BLaER1 treated with 17β-estradiol and CSF1 and Interleukin-3, amounts not matched to agents 10 nM and 100 nM (cell line): ENCODE results near the gene REXO5.

Experiments
- H3K27ac ChIP-seq, 11 experiments: shearing (Covaris generic); formaldehyde crosslinking; 2 replicates each; pipeline ENCODE4 v1.8.1; 2022
- H3K27me3 ChIP-seq, 11 experiments: shearing (Covaris generic); formaldehyde crosslinking; 2 replicates each; pipeline ENCODE4 v1.8.1; 2022
- H3K36me3 ChIP-seq, 11 experiments: shearing (Covaris generic); formaldehyde crosslinking; 2 replicates each; pipeline ENCODE4 v1.8.1; 2022
- H3K4me1 ChIP-seq, 10 experiments: shearing (Covaris generic); formaldehyde crosslinking; 2 replicates each; pipeline ENCODE4 v1.8.1; 2022
- H3K4me2 ChIP-seq, 11 experiments: shearing (Covaris generic); formaldehyde crosslinking; 2 replicates each; pipeline ENCODE4 v1.8.1; 2022
- H3K4me3 ChIP-seq, 10 experiments: shearing (Covaris generic); formaldehyde crosslinking; 2 replicates each; pipeline ENCODE4 v1.8.1; 2022
- H3K9ac ChIP-seq, 11 experiments: shearing (Covaris generic); formaldehyde crosslinking; 2 replicates each; pipeline ENCODE4 v1.8.1; 2022
- H3K9me3 ChIP-seq, 11 experiments: shearing (Covaris generic); formaldehyde crosslinking; replicated peaks in 1 of 11; 2 replicates each; pipeline ENCODE4 v1.8.1; 2022
- H4K20me1 ChIP-seq, 11 experiments: shearing (Covaris generic); formaldehyde crosslinking; 2 replicates each; pipeline ENCODE4 v1.8.1; 2022
- Cebpa-rat ChIP-seq, 11 experiments: shearing (Covaris generic); IDR thresholded peaks; 2 replicates each; pipeline ENCODE4 v1.8.1; 2022

Gene REXO5

GRCh38 chr16:20838240-20838639, 31.9 kb downstream of the REXO5 start:
- peak overlapping the region in 3 of 11 experiments; percentile 11 to 25 (median 18); a peak in 3 of 22 replicates for H3K9ac ChIP-seq
- no peak for TF ChIP-seq Cebpa-rat (IDR thresholded peaks at IDR 0.05)
- peak overlapping the region in 8 of 11 experiments; percentile 9 to 72 (median 49); a peak in 12 of 22 replicates for H3K27ac ChIP-seq
- no peaks in the 10 kb centered on the region for H3K27me3 ChIP-seq
- H3K36me3 ChIP-seq: no peaks in the 10 kb centered on the region
- no peak overlapping the region for H3K4me3 ChIP-seq
- H4K20me1 ChIP-seq: no peaks in the 10 kb centered on the region
- H3K9me3 ChIP-seq: peaks cover 18 to 33% (median 25%) of the 10 kb centered on the region in 11 experiments
- peaks cover under 1 to 16% (median 6%) of the 10 kb centered on the region in 10 experiments; a peak in 17 of 20 replicates for H3K4me1 ChIP-seq
- H3K4me2 ChIP-seq: peak overlapping the region in 7 of 11 experiments; percentile 11 to 58 (median 39); a peak in 11 of 22 replicates

GRCh38 chr16:20839504-20839903, 33.2 kb downstream of the REXO5 start:
- Histone ChIP-seq H3K4me3 (no peak overlapping the region), H4K20me1 (no peaks in the 10 kb centered on the region), H3K4me1 (peaks cover 13 to 26% (median 18%) of the 10 kb centered on the region in 10 experiments), H3K36me3 (no peaks in the 10 kb centered on the region), H3K9me3 (peaks cover 18 to 29% (median 23%) of the 10 kb centered on the region in 11 experiments), H3K9ac (no peak overlapping the region), H3K27me3 (no peaks in the 10 kb centered on the region), H3K27ac (no peak overlapping the region), H3K4me2 (peak overlapping the region in 1 of 11 experiments; percentile 46; a peak in 1 of 22 replicates)
- no peak for TF ChIP-seq Cebpa-rat (IDR thresholded peaks at IDR 0.05)

- Histone ChIP-seq H3K27ac (peak overlapping the region in 3 of 11 experiments; percentile 7 to 20 (median 11); a peak in 3 of 22 replicates), H4K20me1 (no peaks in the 10 kb centered on the region), H3K4me2 (peak overlapping the region; percentile 35 to 72 (median 61); a peak in 19 of 22 replicates), H3K9me3 (0 out of 22 replicates have a peak, but pooled peaks cover 0 to 4% (median 0%) of the 10 kb centered on the region in 11 experiments), H3K27me3 (no peaks in the 10 kb centered on the region), H3K9ac (no peak overlapping the region), H3K4me1 (peaks cover 21 to 35% (median 27%) of the 10 kb centered on the region in 10 experiments), H3K36me3 (no peaks in the 10 kb centered on the region; a peak in 1 of 22 replicates), H3K4me3 (no peak overlapping the region)
- TF ChIP-seq Cebpa-rat (IDR thresholded peaks at IDR 0.05): no peak
Measured at GRCh38 chr16:20844054-20844453, 37.7 kb downstream of the REXO5 start.

- Histone ChIP-seq H3K36me3 (no peaks in the 10 kb centered on the region; a peak in 1 of 22 replicates), H3K27me3 (no peaks in the 10 kb centered on the region), H3K4me2 (peak overlapping the region; percentile 35 to 72 (median 61)), H3K4me3 (no peak overlapping the region), H4K20me1 (no peaks in the 10 kb centered on the region), H3K4me1 (peaks cover 21 to 40% (median 28%) of the 10 kb centered on the region in 10 experiments), H3K27ac (peak overlapping the region in 6 of 11 experiments; percentile 3 to 23 (median 19); a peak in 6 of 22 replicates), H3K9me3 (0 out of 22 replicates have a peak, but pooled peaks cover 0 to 4% (median 0%) of the 10 kb centered on the region in 11 experiments), H3K9ac (0 out of 22 replicates have a peak overlapping the region, but pooled peaks of 1 of the 11 experiments have one; percentile 2)
- TF ChIP-seq Cebpa-rat (IDR thresholded peaks at IDR 0.05): no peak
Measured at GRCh38 chr16:20844588-20844987, 38.3 kb downstream of the REXO5 start.

GRCh38 chr16:20846030-20846429, 39.7 kb downstream of the REXO5 start:
- Histone ChIP-seq H3K4me3 (no peak overlapping the region), H3K27me3 (no peaks in the 10 kb centered on the region), H3K36me3 (no peaks in the 10 kb centered on the region; a peak in 1 of 22 replicates), H3K9me3 (0 out of 22 replicates have a peak, but pooled peaks cover 0 to 4% (median 0%) of the 10 kb centered on the region in 11 experiments), H3K9ac (no peak overlapping the region), H3K4me1 (peaks cover 21 to 51% (median 30%) of the 10 kb centered on the region in 10 experiments), H3K27ac (no peak overlapping the region), H4K20me1 (0 out of 22 replicates have a peak, but pooled peaks cover 0 to 2% (median 0%) of the 10 kb centered on the region in 11 experiments), H3K4me2 (no peak overlapping the region)
- no peak for TF ChIP-seq Cebpa-rat (IDR thresholded peaks at IDR 0.05)

- no peak overlapping the region for H3K4me2 ChIP-seq
- no peaks in the 10 kb centered on the region; a peak in 1 of 22 replicates for H3K36me3 ChIP-seq
- H3K4me3 ChIP-seq: no peak overlapping the region
- no peaks in the 10 kb centered on the region for H3K27me3 ChIP-seq
- peaks cover 24 to 56% (median 30%) of the 10 kb centered on the region in 10 experiments for H3K4me1 ChIP-seq
- H3K9ac ChIP-seq: no peak overlapping the region
- TF ChIP-seq Cebpa-rat (IDR thresholded peaks at IDR 0.05): no peak
- peaks cover 0 to 7% (median 0%) of the 10 kb centered on the region in 11 experiments; a peak in 2 of 22 replicates for H4K20me1 ChIP-seq
- 0 out of 22 replicates have a peak, but pooled peaks cover 0 to 4% (median 0%) of the 10 kb centered on the region in 11 experiments for H3K9me3 ChIP-seq
- H3K27ac ChIP-seq: no peak overlapping the region
Measured at GRCh38 chr16:20846551-20846950, 40.2 kb downstream of the REXO5 start.

GRCh38 chr16:20847550-20847949, 41.2 kb downstream of the REXO5 start:
- no peak overlapping the region for H3K27ac ChIP-seq
- peaks cover 0 to 7% (median 0%) of the 10 kb centered on the region in 11 experiments; a peak in 3 of 22 replicates for H3K36me3 ChIP-seq
- no peak overlapping the region for H3K4me3 ChIP-seq
- peaks cover 0 to 10% (median 0%) of the 10 kb centered on the region in 11 experiments; a peak in 2 of 22 replicates for H4K20me1 ChIP-seq
- peaks cover 26 to 66% (median 30%) of the 10 kb centered on the region in 10 experiments for H3K4me1 ChIP-seq
- peak overlapping the region in 3 of 11 experiments; percentile 5 to 16 (median 8); a peak in 2 of 22 replicates for H3K4me2 ChIP-seq
- H3K9ac ChIP-seq: no peak overlapping the region
- H3K9me3 ChIP-seq: 0 out of 22 replicates have a peak, but pooled peaks cover 0 to under 1% (median 0%) of the 10 kb centered on the region in 11 experiments
- TF ChIP-seq Cebpa-rat (IDR thresholded peaks at IDR 0.05): no peak
- no peaks in the 10 kb centered on the region for H3K27me3 ChIP-seq

GRCh38 chr16:20849589-20850390, 43.5 kb downstream of the REXO5 start:
- Histone ChIP-seq H3K4me2 (0 out of 22 replicates have a peak overlapping the region, but pooled peaks of 1 of the 11 experiments have one; percentile 3), H3K36me3 (peaks cover 5 to 29% (median 11%) of the 10 kb centered on the region in 11 experiments; a peak in 19 of 22 replicates), H4K20me1 (peaks cover 0 to 29% (median 0%) of the 10 kb centered on the region in 11 experiments; a peak in 4 of 22 replicates), H3K27me3 (no peaks in the 10 kb centered on the region), H3K9ac (0 out of 22 replicates have a peak overlapping the region, but pooled peaks of 1 of the 11 experiments have one; percentile 24), H3K4me1 (peaks cover 11 to 63% (median 16%) of the 10 kb centered on the region in 10 experiments), H3K9me3 (peaks cover 0 to 5% (median 0%) of the 10 kb centered on the region in 11 experiments; a peak in 5 of 22 replicates), H3K27ac (no peak overlapping the region), H3K4me3 (no peak overlapping the region)
- TF ChIP-seq Cebpa-rat (IDR thresholded peaks at IDR 0.05): no peak
